Measurements from ENCODE around the gene IGSF21. TPM values are rescaled to one million over a fixed set of nuclear protein-coding genes. Genes with fewer than 3 reads are reported as not detected.

The IGSF21 gene
- total and polyA plus RNA-seq, 2 of the 4 experiments (the other 2 are of a cell fraction), result not detected

DNA sequence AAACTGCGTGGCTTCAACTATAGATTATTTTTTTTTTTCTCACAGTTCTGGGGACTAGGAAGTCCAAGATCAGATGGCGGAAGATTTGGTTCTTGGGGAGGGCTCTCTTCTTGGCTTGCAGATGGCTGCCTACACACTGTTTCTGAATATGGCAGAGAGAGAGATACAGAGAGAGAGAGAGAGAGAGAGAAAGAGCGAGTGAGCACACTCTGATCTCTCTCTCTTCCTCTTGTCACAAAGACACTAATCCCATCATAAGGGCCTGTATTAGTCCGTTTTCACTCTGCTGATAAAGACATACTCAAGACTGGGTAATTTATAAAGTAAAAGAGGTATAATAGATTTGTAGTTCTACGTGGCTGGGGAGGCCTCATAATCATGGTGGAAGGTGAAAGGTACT, 79.5 kb downstream of the IGSF21 start:
- Histone ChIP-seq H3K9me3 (ENCODE audit: control insufficient read depth, insufficient read depth, low read length) (no peaks in the 10 kb centered on the region), H3K27ac (ENCODE audit: insufficient read depth, low read length) (no peak overlapping the region), H2BK20ac (ENCODE audit: low read depth, low read length) (no peak overlapping the region), H3K4me3 (ENCODE audit: insufficient read depth, low read depth, low read length) (no peak overlapping the region), H3K4me1 (ENCODE audit: control insufficient read depth, insufficient read depth, low read length) (no peaks in the 10 kb centered on the region), H3K27me3 (ENCODE audit: control insufficient read depth, insufficient read depth, low read length) (no peaks in the 10 kb centered on the region), H2BK120ac (ENCODE audit: low read depth, low read length) (no peak overlapping the region), H3K18ac (ENCODE audit: low read depth, low read length) (no peak overlapping the region), H4K91ac (ENCODE audit: insufficient read depth, low read depth, low read length) (no peak overlapping the region), H3K56ac (ENCODE audit: extremely low read depth, insufficient read depth, low read length) (no peak overlapping the region), H4K20me1 (ENCODE audit: insufficient read depth, low read length) (no peaks in the 10 kb centered on the region), H3K23ac (ENCODE audit: low read depth, low read length) (no peak overlapping the region), H3K9me1 (ENCODE audit: insufficient read depth, low read length) (no peaks in the 10 kb centered on the region), H3K36me3 (ENCODE audit: control insufficient read depth, insufficient read depth, low read length) (no peaks in the 10 kb centered on the region), H3K4me2 (ENCODE audit: low read depth, low read length) (no peak overlapping the region), H3K9ac (ENCODE audit: low read depth, low read length) (no peak overlapping the region), H3K79me1 (ENCODE audit: low read depth in 1 of 2, low read length in 2 of 2) (no peaks in the 10 kb centered on the region), H3K4ac (ENCODE audit: low read depth, low read length) (no peak overlapping the region), H2BK15ac (ENCODE audit: low read depth, low read length) (no peak overlapping the region), H2AK9ac (replicated peaks; ENCODE audit: low read depth, low read length, poor library complexity) (no peak overlapping the region), H2AFZ (replicated peaks; ENCODE audit: low read length, poor library complexity) (no peak overlapping the region), H2AK5ac (ENCODE audit: low read depth, low read length) (no peak overlapping the region), H2BK5ac (ENCODE audit: low read depth, low read length, poor library complexity, severe bottlenecking) (no peak overlapping the region), H3K14ac (replicated peaks; ENCODE audit: low read depth, low read length) (no peak overlapping the region), H4K8ac (ENCODE audit: low read depth in 2 of 2, low read length in 2 of 2) (no peak overlapping the region), H4K5ac (ENCODE audit: low read depth, low read length) (no peak overlapping the region)
- ATAC-seq (ENCODE audit: low read depth), result no peak
- no CpG with 5 or more reads among the region's 5 CpGs for WGBS, 2 experiments (ENCODE audit: extremely low coverage in 2 of 2, insufficient read length in 1 of 2)
- BruUV-seq (replicated peaks), result no TSS peak
- ChIA-PET CTCF (no interaction called here), POLR2A (ENCODE audit: unreplicated experiment) (no interaction called here)
- TF ChIP-seq, protein P1, sequence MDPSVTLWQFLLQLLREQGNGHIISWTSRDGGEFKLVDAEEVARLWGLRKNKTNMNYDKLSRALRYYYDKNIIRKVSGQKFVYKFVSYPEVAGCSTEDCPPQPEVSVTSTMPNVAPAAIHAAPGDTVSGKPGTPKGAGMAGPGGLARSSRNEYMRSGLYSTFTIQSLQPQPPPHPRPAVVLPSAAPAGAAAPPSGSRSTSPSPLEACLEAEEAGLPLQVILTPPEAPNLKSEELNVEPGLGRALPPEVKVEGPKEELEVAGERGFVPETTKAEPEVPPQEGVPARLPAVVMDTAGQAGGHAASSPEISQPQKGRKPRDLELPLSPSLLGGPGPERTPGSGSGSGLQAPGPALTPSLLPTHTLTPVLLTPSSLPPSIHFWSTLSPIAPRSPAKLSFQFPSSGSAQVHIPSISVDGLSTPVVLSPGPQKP (IDR thresholded peaks at IDR 0.05; ENCODE audit: borderline replicate concordance, low read depth, low read length), result no peak
- TF ChIP-seq POLR2A (IDR thresholded peaks at IDR 0.05; ENCODE audit: low read depth, low read length) (no peak), RCOR1 (IDR thresholded peaks at IDR 0.05; ENCODE audit: insufficient replicate concordance, low read length) (no peak), MXI1 (IDR thresholded peaks at IDR 0.05; ENCODE audit: borderline replicate concordance, low read depth, low read length) (no peak), RFX5 (IDR thresholded peaks at IDR 0.05; ENCODE audit: low read depth, low read length) (no peak)
- DNase-seq, result no peak
- in situ Hi-C loops (cut with MboI; ENCODE audit: low sequenced_read_pairs) (no loop called here), intact Hi-C loops (cut with micrococcal nuclease) (no loop called here), dilution Hi-C loops (cut with HindIII; ENCODE audit: low sequenced_read_pairs, unreplicated experiment) (no loop called here)

Measured in IMR-90 (cell line).